H9 (cell line): ENCODE data around the gene RHEBL1. TPM values are rescaled to one million over a fixed set of nuclear protein-coding genes. Genes with fewer than 3 reads are reported as not detected.

Experiments used
- DNase-seq: peaks from one replicate; pipeline ENCODE4 v3.0.0-alpha.2; 2017
- H2AFZ ChIP-seq: one replicate; pipeline ENCODE4 v1.6.1; 2013; ENCODE audit warnings: mild to moderate bottlenecking, low read length, control low read depth, moderate library complexity
- H2AK5ac ChIP-seq: 2 replicates; pipeline ENCODE4 v1.6.1; 2013; ENCODE audit warnings: low read length, control low read depth, mixed read lengths; ENCODE audit not compliant: insufficient read length
- H2BK120ac ChIP-seq: one replicate; pipeline ENCODE4 v1.6.1; 2013; ENCODE audit warnings: low read depth, mild to moderate bottlenecking, low read length, control low read depth, inconsistent platforms; ENCODE audit not compliant: poor library complexity, severe bottlenecking
- H2BK12ac ChIP-seq: 2 replicates; pipeline ENCODE4 v1.6.1; 2013; ENCODE audit warnings: low read length, control low read depth, mixed read lengths, low read depth; ENCODE audit not compliant: insufficient read length
- H2BK15ac ChIP-seq: 2 replicates; pipeline ENCODE4 v1.6.1; 2013; ENCODE audit warnings: low read depth, low read length, control low read depth
- H2BK20ac ChIP-seq: one replicate; pipeline ENCODE4 v1.6.1; 2013; ENCODE audit warnings: low read depth, mild to moderate bottlenecking, low read length, control low read depth, inconsistent platforms; ENCODE audit not compliant: poor library complexity, severe bottlenecking
- H2BK5ac ChIP-seq: 2 replicates; pipeline ENCODE4 v1.6.1; 2013; ENCODE audit warnings: low read length, control low read depth, mixed read lengths; ENCODE audit not compliant: insufficient read length
- H3K14ac ChIP-seq: 2 replicates; pipeline ENCODE4 v1.6.1; 2013; ENCODE audit warnings: low read length, control low read depth; ENCODE audit not compliant: insufficient read depth
- H3K18ac ChIP-seq: 2 replicates; pipeline ENCODE4 v1.6.1; 2013; ENCODE audit warnings: low read depth, mild to moderate bottlenecking, mixed read lengths, low read length, control low read depth; ENCODE audit not compliant: insufficient read length
- H3K23ac ChIP-seq: 2 replicates; pipeline ENCODE4 v1.6.1; 2013; ENCODE audit warnings: low read length, control low read depth, mixed read lengths, low read depth; ENCODE audit not compliant: insufficient read length
- H3K23me2 ChIP-seq: 2 replicates; pipeline ENCODE4 v1.6.1; 2013; ENCODE audit warnings: low read depth, mild to moderate bottlenecking, mixed read lengths, low read length, control low read depth; ENCODE audit not compliant: insufficient read length, poor library complexity, severe bottlenecking
- H3K27ac ChIP-seq: 2 replicates; pipeline ENCODE4 v1.5.1; 2013; ENCODE audit warnings: low read length, control low read depth, mixed read lengths, low read depth; ENCODE audit not compliant: insufficient read length
- H3K27me3 ChIP-seq: 2 replicates; pipeline ENCODE4 v1.6.1; 2013; ENCODE audit warnings: low read length, control low read depth, inconsistent platforms; ENCODE audit not compliant: insufficient read depth
- H3K4ac ChIP-seq: 2 replicates; pipeline ENCODE4 v1.6.1; 2013; ENCODE audit warnings: low read depth, mild to moderate bottlenecking, control low read depth, inconsistent platforms, low read length, moderate library complexity
- H3K4me1 ChIP-seq: 2 replicates; pipeline ENCODE4 v1.6.1; 2013; ENCODE audit warnings: low read length, control low read depth, inconsistent platforms; ENCODE audit not compliant: insufficient read depth
- H3K4me2 ChIP-seq: 2 replicates; pipeline ENCODE4 v1.6.1; 2013; ENCODE audit warnings: low read length, control low read depth, mixed read lengths; ENCODE audit not compliant: insufficient read length, insufficient read depth
- H3K56ac ChIP-seq: 2 replicates; pipeline ENCODE4 v1.6.1; 2013; ENCODE audit warnings: low read depth, mild to moderate bottlenecking, mixed read lengths, low read length, control low read depth; ENCODE audit not compliant: insufficient read length
- H3K79me1 ChIP-seq: 2 replicates; pipeline ENCODE4 v1.6.1; 2013; ENCODE audit warnings: low read depth, mild to moderate bottlenecking, moderate library complexity, low read length, control low read depth, inconsistent platforms; ENCODE audit not compliant: insufficient read depth, poor library complexity, severe bottlenecking
- H3K79me2 ChIP-seq: 2 replicates; pipeline ENCODE4 v1.6.1; 2013; ENCODE audit warnings: low read length, control low read depth, inconsistent platforms; ENCODE audit not compliant: insufficient read depth
- H3K9ac ChIP-seq: 2 replicates; pipeline ENCODE4 v1.6.1; 2013; ENCODE audit warnings: low read length, control low read depth, mixed read lengths; ENCODE audit not compliant: insufficient read length; ENCODE audit errors: extremely low read depth
- H3K9me3 ChIP-seq: one replicate; pipeline ENCODE4 v1.6.1; 2013; ENCODE audit warnings: low read depth, low read length, inconsistent platforms; ENCODE audit not compliant: control insufficient read depth
- H3T11ph ChIP-seq: one replicate; pipeline ENCODE4 v1.6.1; 2013; ENCODE audit warnings: mild to moderate bottlenecking, low read length, control low read depth, inconsistent platforms
- H4K20me1 ChIP-seq: one replicate; pipeline ENCODE4 v1.6.1; 2013; ENCODE audit not compliant: control insufficient read depth, insufficient read length, insufficient read depth
- H4K5ac ChIP-seq: 2 replicates; pipeline ENCODE4 v1.6.1; 2013; ENCODE audit warnings: low read depth, mild to moderate bottlenecking, mixed read lengths, low read length, control low read depth; ENCODE audit not compliant: insufficient read length
- H4K8ac ChIP-seq: replicated peaks from 2 replicates; pipeline ENCODE4 v1.6.1; 2013; ENCODE audit warnings: low read length, control low read depth, mixed read lengths, low read depth; ENCODE audit not compliant: insufficient read length
- H4K91ac ChIP-seq: 2 replicates; pipeline ENCODE4 v1.6.1; 2013; ENCODE audit warnings: low read depth, mild to moderate bottlenecking, moderate library complexity, mixed read lengths, low read length, control low read depth; ENCODE audit not compliant: insufficient read length
- H3K27ac Mint-ChIP-seq, 3 experiments: 2 replicates in 2 of 3; 3 replicates in 1 of 3; pipeline ENCODE4 v1.8.0; 2020 to 2021; ENCODE audit warnings: mixed read lengths in 3 of 3, mild to moderate bottlenecking in 1 of 3, moderate library complexity in 1 of 3
- H3K27me3 Mint-ChIP-seq: 2 replicates; pipeline ENCODE4 v1.8.0; 2021; ENCODE audit warnings: low read depth, mild to moderate bottlenecking, moderate library complexity, mixed read lengths
- H3K36me3 Mint-ChIP-seq, 3 experiments: 2 replicates in 2 of 3; 3 replicates in 1 of 3; pipeline ENCODE4 v1.8.0; 2020 to 2021; ENCODE audit warnings: low read depth in 3 of 3, mixed read lengths in 3 of 3; ENCODE audit not compliant: insufficient read depth in 1 of 3
- H3K4me1 Mint-ChIP-seq, 2 experiments: 2 replicates each; pipeline ENCODE4 v1.8.0; 2020; ENCODE audit warnings: mixed read lengths in 2 of 2
- H3K4me3 Mint-ChIP-seq, 2 experiments: 2 replicates in 1 of 2; 3 replicates in 1 of 2; pipeline ENCODE4 v1.8.0; 2020 to 2021; ENCODE audit warnings: mild to moderate bottlenecking in 2 of 2, mixed read lengths in 2 of 2, moderate library complexity in 1 of 2
- H3K9me3 Mint-ChIP-seq, 2 experiments: 2 replicates in 1 of 2; 3 replicates in 1 of 2; pipeline ENCODE4 v1.8.0; 2020; ENCODE audit warnings: mild to moderate bottlenecking in 2 of 2, mixed read lengths in 2 of 2, moderate library complexity in 1 of 2
- CTCF ChIP-seq: fragments of 200-600 bp; sonication (generic); conservative IDR thresholded peaks from 3 replicates; pipeline ENCODE4 v1.8.0; 2021; ENCODE audit warnings: antibody characterized with exemption, mild to moderate bottlenecking
- WGBS: extraction: QIAGEN DNeasy Blood & Tissue Kit; methylation state at CpG from one replicate; pipeline ENCODE4 v1.1.7; 2013; ENCODE audit warnings: missing lambda C conversion rate, low lambda C conversion rate, mixed read lengths; ENCODE audit not compliant: insufficient read length; ENCODE audit errors: extremely low coverage; 5-methylcytosine and 5-hydroxymethylcytosine counted together
- total RNA-seq: library from RNA; stranded (reverse); gene quantifications from 2 replicates; pipeline ENCODE4 v1.2.1, GENCODE V29; 2021

Gene RHEBL1
- total RNA-seq, 1 experiment from 2014 or later: 4.0 TPM

GRCh38 chr12:49097381-49097780, 27.6 kb upstream of the RHEBL1 start:
- H3K9me3 ChIP-seq: no peaks in the 10 kb centered on the region
- H4K8ac ChIP-seq: no peak overlapping the region
- no peak overlapping the region for H2AK5ac ChIP-seq
- no peak overlapping the region for H3K4me2 ChIP-seq
- no peak overlapping the region for H3K18ac ChIP-seq
- no peak overlapping the region for H2BK120ac ChIP-seq
- H3K4me1 ChIP-seq: no peaks in the 10 kb centered on the region
- H3K79me1 ChIP-seq: no peaks in the 10 kb centered on the region
- peaks cover 27% of the 10 kb centered on the region; the same call in 1 of the 2 replicates for H3K27me3 ChIP-seq
- H3K27me3 Mint-ChIP-seq: peaks cover 36% of the 10 kb centered on the region
- H3K14ac ChIP-seq: no peak overlapping the region
- peaks cover 2 to 51% (median 38%) of the 10 kb centered on the region in 3 experiments; a peak in 6 of 7 replicates for H3K36me3 Mint-ChIP-seq
- H3K9me3 Mint-ChIP-seq: no peaks in the 10 kb centered on the region; a peak in 1 of 5 replicates
- no peak overlapping the region for H2BK20ac ChIP-seq
- H3K9ac ChIP-seq: no peak overlapping the region
- H4K20me1 ChIP-seq: no peaks in the 10 kb centered on the region
- no peaks in the 10 kb centered on the region for H3K79me2 ChIP-seq
- no peak overlapping the region for H3K4ac ChIP-seq
- H4K91ac ChIP-seq: no peak overlapping the region
- TF ChIP-seq CTCF: no peak
- H3K27ac Mint-ChIP-seq: no peak overlapping the region
- peaks cover 6% of the 10 kb centered on the region for H3K23me2 ChIP-seq
- no peak overlapping the region for H3T11ph ChIP-seq
- H2AFZ ChIP-seq: no peak overlapping the region
- peaks cover 18 to 27% of the 10 kb centered on the region in 2 experiments for H3K4me1 Mint-ChIP-seq
- H3K56ac ChIP-seq: no peak overlapping the region
- no peak overlapping the region for H2BK5ac ChIP-seq
- H3K23ac ChIP-seq: no peak overlapping the region
- no peak overlapping the region for H4K5ac ChIP-seq
- no peak overlapping the region for H3K4me3 Mint-ChIP-seq
- H3K27ac ChIP-seq: no peak overlapping the region
- WGBS: no CpG with 5 or more reads among the region's 3 CpGs
- no peak overlapping the region for H2BK15ac ChIP-seq
- no peak overlapping the region for H2BK12ac ChIP-seq
- DNase-seq: no peak
